ENCODE data around the gene SMYD3.

The SMYD3 gene

GRCh38 chr1:246212013-246212412 is 295.1 kb downstream of the SMYD3 start:
- DNase-seq = no peak

GRCh38 chr1:246210756-246211155 is 296.3 kb downstream of the SMYD3 start:
- DNase-seq = no peak
- TF ChIP-seq GATA1 (IDR thresholded peaks at IDR 0.05; ENCODE audit: low read depth, low read length) (no peak), POLR2A (IDR thresholded peaks at IDR 0.05; ENCODE audit: low read length) (no peak)

More at GRCh38 chr1:246212013-246212412, 295.1 kb downstream of the SMYD3 start:
- TF ChIP-seq GATA1 (IDR thresholded peaks at IDR 0.05; ENCODE audit: low read depth, low read length) (no peak), POLR2A (IDR thresholded peaks at IDR 0.05; ENCODE audit: low read length) (no peak)

GRCh38 chr1:246208105-246208504 is 299.0 kb downstream of the SMYD3 start:
- TF ChIP-seq GATA1 (IDR thresholded peaks at IDR 0.05; ENCODE audit: low read depth, low read length) = no peak
- TF ChIP-seq POLR2A (IDR thresholded peaks at IDR 0.05; ENCODE audit: low read length) = no peak
- no peak for DNase-seq

- no peak for DNase-seq
- TF ChIP-seq GATA1 (IDR thresholded peaks at IDR 0.05; ENCODE audit: low read depth, low read length) (no peak), POLR2A (IDR thresholded peaks at IDR 0.05; ENCODE audit: low read length) (no peak)
Observed at GRCh38 chr1:246203180-246203579, 303.9 kb downstream of the SMYD3 start.

- DNase-seq = no peak
- TF ChIP-seq POLR2A (IDR thresholded peaks at IDR 0.05; ENCODE audit: low read length) = no peak
Observed at GRCh38 chr1:246200738-246201137, 306.3 kb downstream of the SMYD3 start.

- TF ChIP-seq GATA1 (IDR thresholded peaks at IDR 0.05; ENCODE audit: low read depth, low read length) = no peak
- TF ChIP-seq POLR2A (IDR thresholded peaks at IDR 0.05; ENCODE audit: low read length) = no peak
- no peak for DNase-seq
Observed at GRCh38 chr1:246200225-246200624, 306.9 kb downstream of the SMYD3 start.

GRCh38 chr1:246199086-246199645 is 307.9 kb downstream of the SMYD3 start:
- DNase-seq = no peak
- TF ChIP-seq POLR2A (IDR thresholded peaks at IDR 0.05; ENCODE audit: low read length) (no peak), GATA1 (IDR thresholded peaks at IDR 0.05; ENCODE audit: low read depth, low read length) (no peak)

GRCh38 chr1:246198115-246198816 is 308.8 kb downstream of the SMYD3 start:
- no peak for DNase-seq
- TF ChIP-seq GATA1 (IDR thresholded peaks at IDR 0.05; ENCODE audit: low read depth, low read length) (no peak), POLR2A (IDR thresholded peaks at IDR 0.05; ENCODE audit: low read length) (no peak)

GRCh38 chr1:246197076-246197475 is 310.0 kb downstream of the SMYD3 start:
- no peak for DNase-seq
- TF ChIP-seq GATA1 (IDR thresholded peaks at IDR 0.05; ENCODE audit: low read depth, low read length) (no peak), POLR2A (IDR thresholded peaks at IDR 0.05; ENCODE audit: low read length) (no peak)

GRCh38 chr1:246195296-246195695 is 311.8 kb downstream of the SMYD3 start:
- DNase-seq = no peak
- TF ChIP-seq POLR2A (IDR thresholded peaks at IDR 0.05; ENCODE audit: low read length) (no peak), GATA1 (IDR thresholded peaks at IDR 0.05; ENCODE audit: low read depth, low read length) (no peak)

GRCh38 chr1:246193537-246193936 is 313.5 kb downstream of the SMYD3 start:
- DNase-seq = no peak

GRCh38 chr1:246189126-246189525 is 318.0 kb downstream of the SMYD3 start:
- no peak for TF ChIP-seq POLR2A (IDR thresholded peaks at IDR 0.05; ENCODE audit: low read length)
- no peak for TF ChIP-seq GATA1 (IDR thresholded peaks at IDR 0.05; ENCODE audit: low read depth, low read length)
- no peak for DNase-seq

More at GRCh38 chr1:246193537-246193936, 313.5 kb downstream of the SMYD3 start:
- TF ChIP-seq POLR2A (IDR thresholded peaks at IDR 0.05; ENCODE audit: low read length) (no peak), GATA1 (IDR thresholded peaks at IDR 0.05; ENCODE audit: low read depth, low read length) (no peak)

- no peak for TF ChIP-seq POLR2A (IDR thresholded peaks at IDR 0.05; ENCODE audit: low read length)
- no peak for TF ChIP-seq GATA1 (IDR thresholded peaks at IDR 0.05; ENCODE audit: low read depth, low read length)
- no peak for DNase-seq
Observed at GRCh38 chr1:246187834-246188372, 319.2 kb downstream of the SMYD3 start.

- DNase-seq = no peak
- no peak for TF ChIP-seq POLR2A (IDR thresholded peaks at IDR 0.05; ENCODE audit: low read length)
- TF ChIP-seq GATA1 (IDR thresholded peaks at IDR 0.05; ENCODE audit: low read depth, low read length) = no peak
Observed at GRCh38 chr1:246184503-246184902, 322.6 kb downstream of the SMYD3 start.
